HEK293T (cell line): ENCODE measurements around the gene TSPAN2.

ENCODE experiments used
- BHLHE40 ChIP-seq: fragments of 450-650 bp; IDR thresholded peaks from 2 replicates; pipeline ENCODE4 v1.6.1; 2016; ENCODE audit warnings: mild to moderate bottlenecking, moderate library complexity, borderline replicate concordance
- FOXA1 ChIP-seq: fragments of 450-650 bp; IDR thresholded peaks from 2 replicates; pipeline ENCODE4 v1.6.1; 2016; ENCODE audit warnings: mild to moderate bottlenecking
- FOXM1 ChIP-seq: fragments of 450-650 bp; IDR thresholded peaks from 2 replicates; pipeline ENCODE4 v1.6.1; 2017; ENCODE audit warnings: mild to moderate bottlenecking, borderline replicate concordance
- NFRKB ChIP-seq: fragments of 450-650 bp; IDR thresholded peaks from 2 replicates; pipeline ENCODE4 v1.6.1; 2016; ENCODE audit warnings: mild to moderate bottlenecking, moderate library complexity
- SP1 ChIP-seq: fragments of 450-650 bp; IDR thresholded peaks from 2 replicates; pipeline ENCODE4 v1.6.1; 2017

- TF ChIP-seq BHLHE40, result no peak
- no peak for TF ChIP-seq FOXM1
- no peak for TF ChIP-seq NFRKB
- no peak for TF ChIP-seq FOXA1
- no peak for TF ChIP-seq SP1
These were observed 6.4 kb downstream of the TSPAN2 start for GRCh38 chr1:115082949-115083348.
